GM21423 (cell line): ENCODE results near the gene NKX1-2.
"Not testable (repeated sequence)": the region's sequence is repeated elsewhere in the genome, so short reads cannot be mapped to it uniquely, and the experiment has no call there.

ENCODE experiments used
- ATAC-seq: cut with Tn5 transposase; IDR thresholded peaks from one replicate; pipeline ENCODE4 v1.9.1; 2021; ENCODE audit warnings: mild to moderate bottlenecking, moderate library complexity; ENCODE audit not compliant: unreplicated experiment

The NKX1-2 gene

DNA sequence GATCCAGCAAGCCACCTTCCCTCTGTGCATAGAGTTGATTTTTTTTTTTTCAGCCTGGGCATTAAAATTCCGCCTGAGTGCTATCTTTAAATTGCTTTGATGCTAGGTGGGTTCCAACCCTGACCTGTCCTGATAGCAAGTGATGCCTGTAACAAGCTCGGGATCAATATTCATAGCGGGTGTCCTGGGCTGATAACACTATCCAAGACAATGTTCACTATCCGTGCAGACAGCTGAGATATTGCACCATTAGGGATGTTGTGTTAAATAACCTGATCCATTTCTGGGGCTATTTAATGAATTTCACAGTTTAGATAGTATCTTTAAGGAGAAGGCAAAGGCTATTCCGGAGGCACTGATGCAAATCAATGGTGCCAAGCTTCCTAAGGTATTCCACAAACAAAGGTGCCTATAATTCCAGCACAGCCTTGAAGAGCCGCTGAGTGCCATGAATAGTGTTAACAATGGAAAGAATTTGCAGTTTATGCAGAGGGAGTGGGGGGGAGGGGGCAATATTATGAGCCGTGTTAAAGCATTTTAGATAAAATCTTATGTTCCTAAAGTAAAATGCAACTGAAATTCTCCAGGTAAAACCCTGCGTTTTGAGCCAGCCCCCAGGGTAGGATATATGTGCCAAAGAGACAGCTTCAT is 4.2 kb upstream of the NKX1-2 start:
- no peak for ATAC-seq

DNA sequence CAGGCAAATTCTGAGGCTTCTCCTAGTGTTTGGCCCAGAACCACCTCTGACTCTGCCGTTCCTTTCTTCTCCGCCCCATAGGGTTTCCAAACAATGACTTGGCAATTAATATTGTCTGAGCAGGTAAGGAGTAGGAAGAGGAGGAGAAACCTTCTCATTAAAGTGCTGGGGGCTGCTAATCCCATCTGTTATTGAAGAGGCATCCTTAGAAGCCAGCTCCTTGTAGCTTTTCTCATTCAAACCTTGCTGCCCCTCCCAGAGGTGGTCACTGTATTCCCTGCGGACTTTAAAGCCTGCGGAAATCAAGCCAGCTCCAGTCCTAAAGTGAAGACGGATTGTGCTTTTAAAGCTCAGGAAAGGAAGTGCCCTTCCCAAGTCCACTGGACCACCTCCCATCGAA is 1.4 kb upstream of the NKX1-2 start:
- no peak for ATAC-seq

DNA sequence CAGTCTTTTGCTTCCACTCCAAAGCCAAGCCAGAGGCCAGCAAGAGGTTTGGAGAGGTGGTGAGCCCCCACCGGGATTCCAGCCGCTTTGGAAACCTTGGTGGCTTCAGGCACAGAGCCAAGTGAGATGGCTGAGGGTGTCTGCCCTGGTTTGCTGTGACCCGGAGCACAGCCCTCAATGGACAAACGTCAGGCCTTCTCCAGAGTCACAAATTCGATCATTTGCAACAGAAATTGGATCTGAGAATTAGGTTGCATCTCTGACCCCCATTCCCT is 885 bp upstream of the NKX1-2 start:
- ATAC-seq = no peak

DNA sequence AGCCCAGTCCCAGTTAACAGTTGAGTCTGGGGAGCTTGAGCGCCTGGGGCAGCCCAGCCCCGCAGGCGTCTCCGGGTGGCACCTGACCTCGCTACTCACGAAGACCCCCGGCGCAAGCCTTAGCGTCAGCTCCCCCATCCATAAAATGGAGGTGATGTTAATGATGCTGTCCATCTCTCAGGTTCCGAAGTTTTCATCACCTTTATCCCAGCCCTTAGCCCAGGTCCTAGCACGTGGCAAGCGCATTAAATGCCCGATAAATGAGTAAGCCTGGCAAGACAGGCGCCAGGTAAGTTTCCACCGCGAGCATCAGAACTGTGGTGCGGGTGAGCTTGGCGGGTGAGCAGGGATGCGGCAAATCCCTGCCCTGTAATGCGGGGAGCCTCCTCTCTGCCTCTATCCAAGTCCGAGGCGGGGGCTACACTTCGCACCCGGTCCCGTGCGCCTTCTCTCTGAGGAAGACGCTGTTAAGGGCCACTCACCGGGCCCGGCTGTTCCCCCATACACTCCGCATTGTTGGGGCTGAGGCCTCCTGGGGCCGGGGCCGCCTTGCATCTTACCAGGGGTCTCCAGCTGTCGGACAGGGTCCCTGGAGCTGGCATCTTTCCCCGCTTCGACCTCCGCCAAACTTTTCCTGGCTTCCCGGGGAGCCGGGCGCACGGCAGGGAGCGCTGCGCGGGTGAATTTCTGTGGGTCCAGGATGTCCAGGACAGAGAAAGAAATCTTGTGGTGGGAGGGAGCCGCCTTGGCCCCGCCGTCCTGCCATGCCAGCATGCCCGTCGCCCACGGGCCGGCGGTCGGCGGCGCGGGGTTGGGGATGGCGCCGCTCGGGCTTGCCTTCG is 444 bp downstream of the NKX1-2 start:
- ATAC-seq = no peak

DNA sequence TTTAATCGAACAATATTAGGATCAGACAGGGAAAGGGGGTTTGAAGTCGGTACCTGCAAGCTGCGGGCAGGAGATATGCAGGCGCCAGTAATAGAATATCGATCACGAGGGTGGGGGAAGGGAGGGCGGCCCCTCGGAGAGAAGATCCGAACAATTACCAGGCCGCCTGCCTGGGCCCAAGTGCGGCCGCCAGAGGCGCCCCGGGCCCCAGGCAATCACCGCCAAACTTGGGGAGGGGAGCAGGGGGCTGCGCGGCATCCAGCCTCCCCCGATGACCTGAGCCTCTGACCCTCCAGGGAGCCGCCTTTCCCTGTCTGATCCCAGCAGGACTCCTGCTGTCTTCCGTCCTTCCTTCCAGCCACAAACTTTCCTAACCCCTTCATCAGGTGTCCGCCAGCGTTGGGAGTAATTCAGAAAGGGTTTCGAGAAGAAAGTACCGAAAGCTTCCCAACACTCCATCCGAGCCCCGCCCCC is 1.1 kb downstream of the NKX1-2 start:
- ATAC-seq = no peak

DNA sequence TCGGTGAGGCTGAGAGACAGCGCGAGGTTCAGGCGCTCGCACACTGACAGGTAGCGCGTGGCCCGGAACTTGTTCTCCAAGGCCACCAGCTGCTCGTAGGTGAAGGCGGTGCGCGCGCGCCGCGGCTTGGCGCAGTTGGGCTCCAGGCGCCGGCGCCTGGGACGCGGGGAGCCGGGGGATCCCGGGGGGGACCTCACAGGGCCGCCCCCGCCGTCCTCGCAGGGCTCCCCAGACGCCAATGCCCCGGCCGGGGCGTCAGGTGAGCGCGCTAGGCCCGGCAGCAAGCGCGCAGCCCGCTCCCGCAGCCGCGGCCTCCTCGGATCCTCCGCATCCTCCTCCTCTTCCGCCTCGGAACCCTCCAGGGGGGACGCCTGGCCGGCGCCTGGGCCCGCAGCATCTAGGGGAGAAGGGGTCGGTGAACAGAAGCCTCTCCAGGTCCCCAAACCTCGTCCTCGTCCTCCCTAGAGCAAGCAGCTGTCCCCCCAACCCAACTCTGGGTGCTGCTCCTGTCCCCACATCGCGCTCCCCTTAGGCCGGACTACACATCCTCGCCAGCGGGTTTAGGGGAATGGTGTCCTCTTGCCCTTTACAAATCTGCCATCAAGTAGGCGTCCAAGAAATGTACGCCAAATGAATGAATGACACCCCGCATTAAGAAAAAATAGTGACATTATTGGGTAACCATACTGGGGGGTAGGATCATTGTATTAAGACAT is 1.9 kb downstream of the NKX1-2 start:
- ATAC-seq = no peak

DNA sequence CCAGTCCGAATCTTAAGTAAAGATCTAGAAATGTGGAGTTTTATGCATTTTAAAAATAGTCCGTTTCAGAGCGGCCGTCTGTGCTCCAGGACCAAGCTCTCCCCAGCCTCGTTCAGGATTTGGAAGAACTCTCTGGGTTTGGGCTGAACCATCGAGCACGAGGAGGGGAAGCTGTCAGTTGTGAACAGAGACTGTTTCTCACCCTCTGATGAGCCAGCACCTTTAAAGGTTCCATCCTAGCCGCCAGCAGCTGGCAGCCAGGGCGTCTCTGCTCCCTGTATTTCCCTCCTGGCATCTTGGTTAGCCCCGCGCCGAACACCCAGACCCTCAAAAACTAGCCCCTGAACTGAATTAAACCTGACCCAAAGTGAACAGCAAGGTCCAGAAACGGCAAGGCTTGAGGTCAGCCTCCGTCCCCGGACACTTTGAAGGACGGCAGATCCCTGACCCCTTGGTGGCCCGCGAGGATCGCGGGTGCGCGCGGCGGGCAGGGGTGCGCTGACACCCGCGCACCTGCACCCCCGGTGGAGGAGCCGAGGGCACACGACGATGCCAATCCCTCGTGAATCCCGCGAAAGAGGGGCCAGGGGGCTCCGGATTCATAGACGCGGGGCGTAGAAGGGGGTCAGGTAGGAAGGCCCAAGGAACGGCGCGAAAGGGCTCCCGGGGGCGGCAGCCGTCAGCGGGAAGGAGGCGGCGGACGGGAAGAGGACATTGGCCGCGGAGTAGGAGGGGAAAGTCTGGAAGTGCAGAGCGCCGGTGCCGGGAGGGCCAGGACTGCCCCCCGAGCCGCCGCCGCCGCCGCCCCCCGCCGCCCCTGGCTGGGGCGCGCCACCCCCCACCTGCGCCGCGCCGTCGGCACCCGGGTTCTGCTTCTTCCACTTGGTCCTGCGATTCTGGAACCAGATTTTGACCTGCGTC is 2.7 kb downstream of the NKX1-2 start:
- ATAC-seq = no peak

DNA sequence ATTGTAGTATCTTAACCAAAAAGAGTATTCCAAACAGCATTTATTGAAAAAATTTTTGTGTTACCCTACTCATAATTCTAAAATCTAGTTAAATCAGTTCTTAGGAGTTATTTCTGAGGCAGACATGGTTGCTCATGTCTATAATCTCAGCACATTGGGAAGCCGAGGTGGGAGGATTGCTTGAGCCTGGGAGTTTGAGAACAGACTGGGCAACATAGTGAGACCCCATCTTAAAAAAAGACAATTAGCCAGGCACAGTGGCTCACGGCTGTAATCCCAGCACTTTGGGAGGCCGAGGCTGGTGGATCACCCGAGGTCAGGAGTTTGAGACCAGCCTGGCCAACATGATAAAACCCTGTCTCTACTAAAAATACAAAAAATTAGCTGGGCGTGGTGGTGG is 8.1 kb downstream of the NKX1-2 start:
- ATAC-seq = not testable (repeated sequence)

DNA sequence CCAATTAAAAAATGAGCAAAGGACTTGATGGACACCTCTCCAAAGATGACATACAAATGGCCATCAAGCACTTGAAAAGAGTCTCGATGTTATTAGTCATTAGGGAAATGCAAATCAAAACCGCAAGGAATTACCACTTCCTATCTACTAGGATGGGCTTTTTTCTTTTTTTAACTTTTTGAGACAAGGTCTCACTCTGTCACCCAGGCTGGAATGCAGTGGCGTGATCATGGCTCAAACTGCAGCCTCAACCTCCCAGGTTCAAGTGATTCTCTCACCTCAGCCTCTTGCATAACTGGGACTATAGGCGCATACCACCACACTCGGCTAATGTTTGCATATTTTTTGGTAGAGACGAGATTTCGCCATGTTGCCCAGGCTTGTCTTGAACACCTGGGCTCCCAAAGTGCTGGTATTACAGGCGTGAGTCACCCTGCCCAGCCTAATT is 13.6 kb downstream of the NKX1-2 start:
- ATAC-seq = no peak

DNA sequence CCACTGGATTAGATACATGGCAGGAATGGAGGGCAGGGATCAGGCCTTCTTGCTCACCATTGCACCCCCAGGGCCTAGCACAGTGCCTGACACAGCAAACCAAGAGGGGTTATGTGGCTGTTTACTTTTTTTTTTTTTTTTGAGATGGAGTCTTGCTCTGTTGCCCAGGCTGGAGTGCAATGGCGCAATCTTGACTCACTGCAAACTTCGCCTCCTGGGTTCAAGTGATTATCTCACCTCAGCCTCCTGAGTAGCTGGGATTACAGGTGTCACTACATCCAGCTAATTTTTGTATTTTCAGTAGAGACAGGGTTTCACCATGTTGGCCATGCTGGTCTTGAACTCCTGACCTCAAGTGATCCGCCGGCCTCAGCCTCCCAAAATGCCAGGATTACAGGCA is 14.2 kb downstream of the NKX1-2 start:
- ATAC-seq = not testable (repeated sequence)

DNA sequence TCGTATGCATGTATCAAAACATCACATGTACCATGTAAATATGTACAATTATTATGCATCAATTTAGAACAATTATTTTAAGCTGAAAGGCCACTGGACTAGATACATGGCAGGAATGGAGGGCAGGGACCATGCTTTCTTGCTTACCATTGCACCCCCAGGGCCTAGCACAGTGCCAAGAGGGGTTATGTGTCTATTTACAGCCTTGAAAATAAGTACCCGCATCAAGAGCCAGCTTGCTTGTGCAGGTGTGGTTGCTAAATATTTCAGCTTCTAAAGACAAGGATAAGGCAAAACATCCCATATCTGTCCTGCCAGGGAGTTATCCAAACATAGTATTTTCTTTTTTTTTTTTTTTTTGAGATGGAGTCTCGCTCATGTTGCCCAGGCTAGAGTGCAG is 16.4 kb downstream of the NKX1-2 start:
- ATAC-seq = no peak

DNA sequence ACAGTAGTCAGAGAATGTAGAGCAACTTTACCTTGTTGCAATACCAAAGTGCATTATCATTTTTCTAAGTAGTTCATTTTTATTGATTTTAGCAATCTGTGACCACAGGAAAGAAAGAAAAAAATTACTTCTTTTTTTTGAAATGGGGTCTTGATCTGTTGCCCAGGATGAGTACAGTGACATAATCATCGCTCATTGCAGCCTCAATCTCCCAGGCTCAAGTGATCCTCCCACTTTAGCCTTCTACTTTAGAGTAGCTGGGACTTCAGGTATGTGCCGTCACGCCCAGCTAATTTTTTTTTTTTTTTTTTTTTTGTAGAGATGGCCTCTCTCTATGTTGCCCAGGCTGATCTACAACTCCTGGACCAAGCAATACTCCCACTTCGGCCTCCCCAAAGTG is 19.8 kb downstream of the NKX1-2 start:
- ATAC-seq = no peak

DNA sequence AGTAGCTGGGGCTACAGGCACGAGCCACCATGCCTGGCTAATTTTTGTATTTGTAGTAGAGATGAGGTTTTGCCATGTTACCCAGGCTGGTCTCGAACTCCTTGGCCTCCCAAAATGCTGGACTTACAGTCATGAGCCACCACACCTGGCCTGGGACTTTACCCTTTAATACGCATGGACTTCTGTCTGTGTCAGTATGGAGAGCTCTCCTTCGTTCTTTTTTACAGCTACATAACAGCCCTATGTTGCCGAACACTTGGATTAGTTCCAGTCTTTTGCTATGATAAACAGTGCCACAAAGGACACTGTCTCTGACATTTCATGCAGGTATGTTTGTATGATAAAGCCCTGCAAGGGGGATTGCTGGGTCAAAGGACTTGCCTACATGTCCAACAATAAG is 20.3 kb downstream of the NKX1-2 start:
- ATAC-seq = no peak

DNA sequence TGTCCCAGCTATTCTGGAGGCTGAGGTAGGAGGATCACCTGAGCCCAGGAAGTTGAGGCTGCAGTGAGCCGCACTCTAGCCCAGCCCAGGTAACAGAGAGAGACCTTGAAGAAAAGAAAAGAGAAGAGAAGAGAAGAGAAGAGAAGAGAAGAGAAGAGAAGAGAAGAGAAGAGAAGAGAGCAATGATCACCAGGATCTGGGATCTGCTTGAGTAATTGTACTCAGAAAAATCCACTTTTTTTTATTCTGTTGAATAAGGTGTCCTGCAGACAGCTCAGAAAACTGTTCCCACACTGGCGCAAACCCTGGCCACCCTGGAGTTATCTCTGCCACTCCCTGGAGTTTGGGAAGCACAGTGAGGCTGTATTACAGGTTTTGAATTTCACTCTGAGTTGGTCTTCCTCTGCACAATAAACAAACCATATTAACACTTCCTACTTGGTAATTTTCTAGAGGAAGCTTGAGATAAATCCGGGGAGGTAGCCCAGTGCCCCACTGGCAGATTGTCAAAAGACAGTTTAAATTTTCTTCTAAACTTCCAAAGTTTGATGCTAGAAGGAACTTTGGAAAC is 21.5 kb downstream of the NKX1-2 start:
- no peak for ATAC-seq

DNA sequence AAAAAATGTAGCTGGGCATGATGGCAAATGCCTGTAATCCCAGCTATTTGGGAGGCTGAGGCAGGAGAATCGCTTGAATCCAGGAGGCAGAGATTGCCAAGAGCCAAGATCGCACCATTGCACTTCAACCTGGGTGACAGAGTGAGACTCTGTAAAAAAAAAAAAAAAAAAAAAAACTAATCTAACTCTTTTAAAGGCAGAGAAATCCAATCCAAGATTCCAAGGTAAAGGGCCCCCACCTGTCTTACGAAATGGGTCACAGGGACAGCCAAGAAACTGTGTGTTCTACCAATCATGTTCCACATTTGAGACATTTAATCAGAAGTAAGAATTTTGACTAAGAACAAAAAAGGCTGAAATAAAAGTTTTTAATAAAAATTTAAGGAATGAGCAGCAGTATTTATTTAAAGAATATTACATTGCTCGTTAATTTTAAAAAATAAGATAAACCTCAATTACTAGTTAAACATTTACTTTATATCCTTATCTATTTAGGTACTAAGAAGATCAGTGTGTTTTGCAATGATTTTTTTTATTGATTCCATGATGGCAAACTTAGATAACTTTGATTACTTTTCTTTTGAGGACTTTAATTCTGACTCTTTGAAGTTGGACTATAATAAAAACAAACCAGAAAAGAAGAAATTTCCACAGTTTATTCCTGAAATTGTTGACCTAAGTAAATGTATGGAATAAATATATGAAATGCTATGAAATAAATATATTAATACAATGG is 24.4 kb downstream of the NKX1-2 start:
- ATAC-seq = no peak

DNA sequence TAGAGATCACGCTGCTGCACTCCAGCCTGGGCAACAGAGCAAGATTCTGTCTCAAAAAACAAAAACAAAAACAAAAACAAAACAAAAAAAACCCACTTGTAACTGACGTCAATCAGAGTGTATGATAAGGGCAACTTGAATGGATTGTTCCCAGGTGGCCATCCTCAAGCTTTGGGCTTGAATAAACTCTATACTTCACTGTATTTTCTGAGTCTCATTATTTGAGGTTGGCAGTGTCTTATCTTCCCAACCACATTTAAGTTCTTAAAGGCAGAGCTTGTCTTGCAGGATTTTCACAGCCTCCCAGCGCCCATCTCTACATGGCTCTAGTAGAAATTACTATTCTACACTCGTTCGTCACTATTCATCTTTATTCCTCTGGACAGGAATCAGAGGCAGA is 26.0 kb downstream of the NKX1-2 start:
- no peak for ATAC-seq

DNA sequence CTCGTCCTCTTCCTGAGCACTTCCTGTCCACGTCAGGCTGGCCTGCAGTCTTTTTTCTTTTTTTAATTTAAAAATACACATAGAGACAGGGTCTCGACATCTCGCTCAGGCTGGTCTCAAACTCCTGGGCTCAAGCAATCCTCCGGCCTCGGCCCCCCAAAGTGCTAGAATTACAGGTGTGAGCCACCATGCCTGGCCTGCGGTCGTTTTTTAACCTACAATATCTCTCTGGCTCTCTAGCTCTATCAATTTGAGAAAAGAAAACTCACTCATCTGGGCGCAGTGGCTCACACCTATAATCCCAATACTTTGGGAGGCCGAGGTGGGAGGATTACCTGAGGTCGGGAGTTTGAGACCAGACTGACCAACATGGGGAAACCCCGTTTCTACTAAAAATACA is 27.1 kb downstream of the NKX1-2 start:
- no peak for ATAC-seq

DNA sequence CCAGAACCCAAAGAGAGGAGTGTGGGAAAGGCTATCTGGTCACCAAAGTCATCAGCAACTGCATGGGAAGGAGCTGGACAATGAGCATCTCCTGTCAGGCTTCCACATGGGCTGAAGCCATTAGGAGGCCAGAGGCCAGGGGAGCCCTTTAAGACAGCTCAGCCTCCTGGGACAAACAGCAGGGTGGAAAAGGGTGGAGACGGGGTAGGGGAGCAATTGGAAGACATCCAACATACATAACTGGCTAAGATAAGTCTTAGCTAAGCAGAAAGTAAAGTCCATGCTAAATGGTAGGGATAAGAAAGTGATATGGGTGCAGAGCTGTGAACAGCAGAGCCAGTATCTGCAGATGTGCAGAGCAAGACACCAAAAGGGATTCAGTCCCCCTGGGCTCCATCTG is 29.6 kb downstream of the NKX1-2 start:
- ATAC-seq = no peak

DNA sequence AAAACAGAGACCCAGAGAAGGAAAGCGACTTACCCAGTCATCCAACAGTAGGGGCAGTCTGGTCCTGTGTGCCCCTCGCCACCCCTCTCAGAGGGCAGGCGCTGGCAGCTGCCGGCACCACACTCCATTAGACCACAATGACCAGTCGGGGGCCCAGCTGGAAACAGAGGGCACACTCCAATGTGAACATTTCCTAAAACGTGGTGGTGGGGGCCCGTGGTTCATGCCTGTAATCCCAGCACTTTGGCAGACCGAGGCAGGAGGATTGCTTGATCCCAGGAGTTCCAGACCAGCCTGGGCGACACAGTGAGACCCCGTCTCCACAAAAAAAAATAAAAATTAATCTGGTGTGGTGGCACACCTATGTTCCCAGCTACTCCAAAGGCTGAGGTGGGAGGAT is 30.2 kb downstream of the NKX1-2 start:
- ATAC-seq = no peak
